A204.1 (cell line): ENCODE data around the gene CRAT.

Experiments used
- FAIRE-seq: peaks from 2 replicates; lab custom pipeline; 2012; peaks lifted over from hg19 to GRCh38; lab: Jason Lieb, UNC

CRAT gene

DNA sequence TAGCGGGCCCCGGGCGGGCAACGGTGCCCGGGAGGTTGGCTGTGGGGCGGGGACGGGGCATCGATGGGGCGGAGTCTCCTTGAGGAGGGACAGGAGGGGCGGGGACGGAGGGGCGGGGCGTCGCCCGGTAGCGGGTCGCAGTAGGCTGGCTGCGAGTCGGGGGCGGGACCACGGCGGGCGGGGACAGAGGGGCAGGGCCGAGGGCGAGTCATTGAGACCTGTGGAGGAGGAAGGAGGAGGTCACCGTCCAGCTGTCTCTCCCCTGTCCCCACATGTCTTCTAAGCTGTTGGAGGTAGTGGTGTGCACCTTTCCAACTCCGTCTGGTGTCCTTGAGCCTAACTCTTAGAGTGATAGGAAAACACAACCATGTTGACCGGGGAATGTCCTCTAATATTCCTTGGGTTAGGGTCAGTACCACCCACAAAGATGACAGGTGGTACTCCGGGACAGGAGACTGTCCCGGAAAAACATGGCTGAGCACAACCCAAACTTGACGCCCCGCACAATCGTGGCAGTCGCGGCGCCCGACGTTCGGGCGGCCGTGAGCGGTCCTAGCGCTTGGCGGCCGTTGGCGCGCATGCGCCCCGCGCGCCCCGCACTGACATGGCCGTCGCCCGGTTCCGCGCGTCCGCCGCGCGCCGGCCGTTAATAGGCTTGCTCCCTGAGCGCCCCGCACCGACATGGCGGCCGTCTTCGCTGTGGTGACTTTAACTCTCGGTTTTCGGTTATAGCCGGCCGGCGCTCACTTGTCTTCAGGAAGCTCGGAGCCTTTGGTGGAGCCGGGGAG, at the start of gene CRAT, which contains the start of gene PTPA:
Gene CRAT (minus strand): TSS at position 54 of the 788 bp plus-strand sequence. CDS start 284 bp downstream, outside the sequence.
Gene PTPA (plus strand): TSS at position 676 of the 788 bp plus-strand sequence. CDS start 186 bp downstream, outside the sequence.
- no peak for FAIRE-seq

DNA sequence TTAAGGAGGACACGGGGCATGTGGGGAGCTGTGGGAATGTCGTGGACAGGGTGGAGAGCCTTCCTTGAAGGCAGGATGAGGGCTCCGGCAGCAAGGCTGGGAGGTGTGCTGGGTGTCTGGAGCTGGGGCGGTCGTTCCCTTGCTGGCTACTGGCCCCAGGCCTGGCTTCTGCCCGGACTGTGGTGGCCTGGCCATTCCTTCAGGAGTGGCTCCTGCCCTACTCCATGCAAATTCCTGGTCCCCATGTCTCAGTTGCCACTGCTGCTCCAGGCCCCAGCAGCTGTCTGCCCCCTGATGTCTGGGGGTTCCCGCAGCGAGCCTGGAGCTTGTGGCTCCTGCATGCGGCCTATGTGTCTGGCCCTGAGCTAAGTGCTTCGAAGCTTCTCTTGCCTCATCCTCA, 45.6 kb upstream of the CRAT start:
- FAIRE-seq, result no peak

DNA sequence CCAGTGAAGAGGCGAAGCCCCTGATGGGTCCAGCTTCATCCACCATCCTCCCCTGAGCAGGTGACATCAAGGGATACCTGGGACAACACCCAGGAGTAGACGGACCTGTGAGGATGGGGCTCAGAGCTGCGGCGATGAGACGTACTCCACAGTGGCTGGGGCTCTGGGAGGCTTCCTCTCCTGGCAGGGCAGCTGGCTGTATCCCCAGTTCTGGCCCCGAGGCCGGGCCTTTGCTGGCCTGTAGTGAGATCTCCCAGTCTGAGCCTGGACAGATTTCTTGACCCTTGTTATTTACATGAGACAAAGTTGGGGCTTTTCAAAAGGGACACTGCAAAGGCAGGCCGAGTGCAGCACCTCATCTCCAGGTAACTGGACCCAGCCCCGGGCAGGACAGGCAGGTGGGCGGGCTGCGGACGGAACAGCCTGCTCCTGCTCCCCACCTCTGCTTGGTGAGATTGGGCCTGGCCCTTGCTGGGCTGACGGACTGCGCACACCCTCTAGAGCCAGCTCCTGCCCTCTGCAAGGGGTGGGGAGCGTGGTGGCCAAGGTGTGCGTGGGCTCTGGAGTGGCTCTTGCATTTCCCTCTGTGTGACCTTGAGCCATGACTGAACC, 44.4 kb upstream of the CRAT start:
- no peak for FAIRE-seq

DNA sequence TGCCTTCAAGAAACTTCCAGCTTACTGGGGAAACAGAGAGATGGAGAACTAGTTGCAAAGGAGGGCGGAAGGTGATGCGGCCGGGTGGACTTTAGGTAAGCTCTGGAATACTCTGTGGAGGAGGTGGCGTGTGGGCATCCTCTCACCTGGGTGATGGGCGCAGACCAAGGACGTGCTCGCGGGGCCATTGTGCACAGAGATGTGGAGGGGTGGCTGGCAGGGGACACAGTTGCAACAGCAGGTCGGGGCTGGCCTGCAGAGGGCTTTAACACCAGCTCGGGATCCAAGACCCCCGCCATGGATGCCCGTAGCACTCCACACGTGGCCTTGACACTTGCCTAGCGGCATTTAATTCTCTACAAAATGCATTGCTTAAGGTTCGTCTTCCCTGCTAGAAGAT, 40.9 kb upstream of the CRAT start:
- no peak for FAIRE-seq

DNA sequence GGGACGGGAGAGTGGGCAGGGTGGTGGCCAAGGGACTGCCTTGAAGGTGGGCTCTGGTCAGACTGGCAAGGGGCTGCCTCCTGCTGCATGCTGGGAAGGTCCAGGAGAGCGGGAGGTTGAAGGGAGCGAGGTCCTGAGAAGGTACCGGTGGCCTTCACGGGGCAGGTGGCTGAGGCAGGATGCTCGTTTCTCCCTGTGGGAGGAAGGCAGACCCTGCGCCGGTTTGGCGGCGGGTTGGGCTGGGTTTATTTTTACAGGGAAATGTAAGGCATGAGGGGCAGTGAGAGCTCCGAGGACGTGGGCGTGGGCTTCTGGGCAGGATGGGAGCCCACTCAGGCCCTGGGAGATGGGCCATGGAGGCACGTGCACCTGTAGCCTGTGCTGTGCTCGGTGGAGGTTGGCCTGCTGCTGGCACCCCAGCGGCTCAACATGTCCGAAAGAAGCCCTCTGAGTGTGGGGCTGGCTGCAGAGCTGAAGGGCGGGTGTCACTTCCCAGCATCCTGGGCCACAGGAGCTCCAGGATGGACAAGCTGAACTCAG, 40.1 kb upstream of the CRAT start:
- FAIRE-seq, result no peak

DNA sequence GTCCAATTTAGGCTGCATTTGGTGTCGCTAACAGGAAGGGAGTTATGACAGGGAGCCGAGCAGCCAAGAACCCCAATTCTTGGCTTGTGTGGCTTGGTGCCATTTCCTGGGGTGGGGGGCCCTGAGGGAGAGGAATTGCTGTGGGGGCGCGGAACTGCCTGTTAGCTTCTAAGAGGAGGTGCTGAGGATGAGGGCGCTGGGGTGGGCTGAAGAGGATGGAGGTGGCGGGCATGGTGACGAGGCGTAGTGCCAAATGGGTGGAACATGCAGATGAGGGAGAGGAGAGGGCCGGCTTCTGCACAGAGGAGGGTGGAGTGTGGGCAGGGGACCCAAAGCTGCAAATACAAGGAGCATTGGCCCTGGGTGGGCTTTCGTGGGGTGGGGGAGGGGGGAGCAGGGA, 39.5 kb upstream of the CRAT start:
- FAIRE-seq, result no peak

DNA sequence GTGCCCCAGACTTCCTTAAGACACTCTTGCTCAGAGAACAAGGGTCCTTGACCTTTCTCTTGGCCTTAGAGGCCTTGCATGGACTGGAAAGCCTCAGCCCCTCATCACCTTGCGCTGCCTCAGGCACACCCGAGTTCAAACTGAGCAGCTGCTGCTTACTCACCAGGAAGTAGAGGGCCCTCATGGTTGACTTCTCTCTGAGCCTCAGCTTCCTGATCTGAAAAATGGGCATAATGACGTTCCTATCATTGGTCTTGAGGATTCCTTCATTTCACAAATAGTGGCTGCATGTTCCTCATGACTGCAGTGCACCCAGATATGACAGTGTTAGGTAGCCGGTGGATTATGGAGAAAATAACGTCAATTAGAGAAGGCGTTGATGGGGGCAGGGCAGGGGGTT, 38.8 kb upstream of the CRAT start:
- FAIRE-seq, result no peak

DNA sequence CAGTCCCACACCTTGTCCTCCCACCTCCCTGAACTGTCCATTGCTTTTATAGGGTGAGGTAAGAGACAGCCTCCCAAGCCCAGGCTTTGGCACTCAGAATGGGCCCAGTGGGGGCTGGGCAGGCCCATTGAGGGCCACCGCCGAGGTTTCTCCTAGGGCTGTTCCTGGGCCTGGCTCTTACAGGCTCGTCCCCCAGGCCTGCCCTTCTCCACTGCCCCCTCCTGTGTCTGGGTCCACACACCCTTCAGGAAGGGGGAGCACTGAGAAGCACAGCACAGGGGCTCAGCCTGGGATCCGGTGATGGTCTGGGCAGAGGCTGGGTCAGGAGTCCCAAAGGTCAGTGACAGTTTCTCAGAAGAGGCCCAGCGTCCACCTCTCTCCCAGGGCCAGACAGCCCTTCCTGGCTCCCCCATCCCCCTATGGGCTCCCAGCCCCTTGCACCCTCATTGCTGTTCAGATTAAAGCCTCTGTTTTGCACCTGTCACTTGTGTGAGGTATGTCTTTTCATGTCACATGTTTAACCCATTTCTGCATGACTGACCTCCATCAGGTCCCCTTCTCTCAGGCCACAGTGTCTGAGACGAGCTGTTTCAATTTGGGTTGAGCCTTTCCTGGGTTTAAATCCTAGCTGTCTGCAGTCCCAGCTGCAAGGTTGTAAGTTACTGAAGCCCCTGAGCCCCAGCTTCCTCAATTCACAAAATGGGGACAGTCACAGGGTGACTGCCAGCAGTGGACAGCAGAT, 38.0 kb upstream of the CRAT start:
- no peak for FAIRE-seq

DNA sequence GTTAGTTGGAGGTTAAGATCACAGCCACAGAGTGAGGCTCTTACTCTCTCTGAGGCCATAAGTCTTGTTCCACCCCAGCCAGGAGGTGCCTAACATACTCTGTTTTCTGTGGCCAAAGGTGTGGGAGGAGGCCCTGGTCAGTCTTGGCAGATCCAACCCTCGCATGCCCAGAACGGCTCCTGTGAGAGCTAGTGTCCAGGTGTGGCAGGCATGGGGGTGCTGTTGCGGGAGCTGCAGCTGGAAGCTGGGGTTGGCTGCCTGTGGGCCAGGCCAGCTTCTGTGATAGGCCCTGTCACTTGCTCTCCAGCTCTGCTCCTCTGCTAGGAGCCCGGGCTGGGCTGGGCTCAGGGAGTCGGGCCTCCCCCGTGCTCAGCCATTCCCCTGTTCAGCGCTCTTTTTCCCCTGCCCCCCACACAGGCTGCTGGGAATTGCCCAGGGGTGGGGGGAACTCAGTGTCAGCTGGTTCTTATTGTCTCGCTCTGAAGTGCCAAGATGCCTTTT, 35.9 kb upstream of the CRAT start:
- no peak for FAIRE-seq

DNA sequence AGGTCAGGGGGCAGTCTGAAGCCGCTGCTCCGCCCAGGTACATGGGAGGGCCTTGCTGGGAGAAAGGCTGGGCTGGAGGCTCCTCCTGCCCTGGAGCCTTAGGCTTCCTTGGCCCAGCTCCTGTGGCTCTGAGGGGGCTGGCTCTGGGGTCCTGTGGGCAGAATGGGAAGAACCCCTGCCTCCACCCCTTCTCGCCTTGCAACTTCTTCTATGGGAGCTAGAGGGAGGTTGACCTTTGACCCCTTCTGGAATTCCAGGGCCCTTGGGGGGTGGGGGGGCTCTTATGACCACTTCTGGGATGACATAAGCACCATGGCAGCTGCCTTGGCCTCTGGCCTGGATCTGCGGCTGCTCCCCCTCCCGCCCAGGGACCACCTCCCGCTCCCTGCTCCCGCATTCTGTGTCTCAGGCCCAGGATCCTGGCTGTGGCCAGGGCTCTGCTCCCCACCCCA, 35.3 kb upstream of the CRAT start:
- FAIRE-seq, result no peak

DNA sequence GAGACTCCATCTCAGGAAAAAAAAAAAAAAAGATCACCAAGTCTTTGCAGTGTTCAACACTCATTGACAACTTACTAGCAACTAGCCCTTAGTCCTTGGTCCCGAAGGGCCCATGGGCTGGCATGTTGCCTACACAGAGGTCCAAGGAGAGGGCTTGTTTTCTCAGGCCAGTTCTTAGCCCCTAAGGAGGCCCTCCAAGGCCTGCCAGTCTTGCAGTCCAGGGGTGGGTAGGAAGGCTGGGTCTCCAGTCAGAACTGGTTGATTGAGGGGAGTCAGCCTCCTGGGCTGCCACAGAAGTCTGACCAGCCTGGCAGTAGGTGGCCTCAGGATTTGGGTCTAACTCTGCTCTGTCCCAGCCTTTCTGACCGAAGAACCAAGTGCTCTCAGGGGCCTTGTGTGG, 34.7 kb upstream of the CRAT start:
- no peak for FAIRE-seq

DNA sequence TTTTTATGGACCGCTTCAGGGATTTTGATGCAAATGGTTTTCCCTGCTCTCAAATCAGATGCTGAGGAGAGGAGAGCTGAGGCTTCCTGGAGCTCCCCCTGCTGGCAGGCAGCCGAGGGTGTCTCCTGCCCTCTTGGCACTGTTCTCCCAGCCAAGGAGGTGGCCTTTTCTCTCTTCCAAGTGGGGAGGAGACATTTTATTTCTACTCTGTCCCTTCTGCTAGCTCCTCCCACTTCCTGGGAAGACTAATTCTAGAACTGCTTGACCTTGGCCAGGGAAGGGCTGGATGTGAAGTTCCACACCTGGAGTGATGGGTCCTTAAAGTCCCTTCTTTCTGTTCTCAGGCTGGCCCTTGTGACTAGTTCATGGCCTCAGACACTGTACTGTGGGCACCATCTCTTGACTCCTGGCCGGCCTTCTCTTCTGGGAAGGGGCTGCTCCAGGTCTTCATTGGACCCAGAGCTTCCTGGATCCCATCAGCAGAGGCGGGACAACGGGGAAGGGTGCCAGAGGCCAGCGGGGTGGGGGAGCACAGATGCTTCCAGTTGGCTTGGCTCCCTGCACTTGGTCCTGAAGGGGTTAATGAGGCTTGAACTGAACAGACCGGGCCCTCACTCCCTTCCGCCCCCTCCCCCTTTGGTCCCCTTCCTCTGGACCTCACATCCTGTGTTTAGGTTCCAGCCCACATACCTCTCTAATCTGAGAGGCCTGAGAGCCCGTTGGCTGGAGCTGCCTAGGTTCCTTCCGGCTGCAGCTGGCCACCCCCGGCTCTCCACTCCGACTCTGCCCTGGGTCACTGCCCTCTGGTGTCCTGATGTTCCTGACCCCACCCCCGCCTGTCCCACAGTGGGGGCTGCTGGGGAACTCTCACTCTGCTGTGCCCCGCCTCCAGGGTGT, 32.7 kb upstream of the CRAT start:
- FAIRE-seq, result peak; percentile 91

DNA sequence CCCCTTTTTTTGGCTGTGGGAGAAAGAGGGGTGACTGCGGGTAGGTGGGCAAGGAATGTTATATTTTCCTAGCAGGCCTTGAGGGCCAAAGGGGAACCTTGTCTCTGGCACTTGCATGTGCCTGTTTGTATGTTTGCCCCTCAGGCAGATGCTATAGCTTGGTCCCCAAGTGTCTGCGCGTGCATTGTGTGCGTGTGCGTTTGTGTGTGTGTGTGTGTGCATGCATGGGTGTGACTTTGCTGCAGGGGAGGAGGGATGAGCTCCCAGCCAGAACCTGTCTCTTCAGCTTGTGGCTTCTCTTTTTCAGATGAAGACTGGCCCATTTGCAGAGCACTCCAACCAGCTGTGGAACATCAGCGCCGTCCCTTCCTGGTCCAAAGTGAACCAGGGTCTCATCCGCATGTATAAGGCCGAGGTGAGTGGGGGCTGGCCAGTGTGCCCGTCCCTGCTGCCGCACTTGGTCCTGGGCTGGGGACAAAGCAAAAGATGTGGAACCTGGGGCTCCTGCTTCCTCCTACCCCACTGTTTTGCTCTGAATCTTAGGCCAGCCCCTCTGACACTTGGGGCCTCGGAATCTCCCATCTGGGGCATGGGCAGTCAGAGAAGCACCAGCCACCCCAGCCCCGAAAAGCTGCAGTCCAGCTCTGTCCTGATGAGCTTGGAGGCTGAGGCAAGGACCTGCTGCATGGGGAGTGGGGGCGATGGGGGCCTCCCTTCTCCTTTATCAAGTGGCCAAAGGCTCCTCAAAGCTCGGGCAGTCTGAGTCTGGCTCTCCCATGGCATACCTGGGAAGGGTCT, 31.7 kb upstream of the CRAT start:
- no peak for FAIRE-seq

DNA sequence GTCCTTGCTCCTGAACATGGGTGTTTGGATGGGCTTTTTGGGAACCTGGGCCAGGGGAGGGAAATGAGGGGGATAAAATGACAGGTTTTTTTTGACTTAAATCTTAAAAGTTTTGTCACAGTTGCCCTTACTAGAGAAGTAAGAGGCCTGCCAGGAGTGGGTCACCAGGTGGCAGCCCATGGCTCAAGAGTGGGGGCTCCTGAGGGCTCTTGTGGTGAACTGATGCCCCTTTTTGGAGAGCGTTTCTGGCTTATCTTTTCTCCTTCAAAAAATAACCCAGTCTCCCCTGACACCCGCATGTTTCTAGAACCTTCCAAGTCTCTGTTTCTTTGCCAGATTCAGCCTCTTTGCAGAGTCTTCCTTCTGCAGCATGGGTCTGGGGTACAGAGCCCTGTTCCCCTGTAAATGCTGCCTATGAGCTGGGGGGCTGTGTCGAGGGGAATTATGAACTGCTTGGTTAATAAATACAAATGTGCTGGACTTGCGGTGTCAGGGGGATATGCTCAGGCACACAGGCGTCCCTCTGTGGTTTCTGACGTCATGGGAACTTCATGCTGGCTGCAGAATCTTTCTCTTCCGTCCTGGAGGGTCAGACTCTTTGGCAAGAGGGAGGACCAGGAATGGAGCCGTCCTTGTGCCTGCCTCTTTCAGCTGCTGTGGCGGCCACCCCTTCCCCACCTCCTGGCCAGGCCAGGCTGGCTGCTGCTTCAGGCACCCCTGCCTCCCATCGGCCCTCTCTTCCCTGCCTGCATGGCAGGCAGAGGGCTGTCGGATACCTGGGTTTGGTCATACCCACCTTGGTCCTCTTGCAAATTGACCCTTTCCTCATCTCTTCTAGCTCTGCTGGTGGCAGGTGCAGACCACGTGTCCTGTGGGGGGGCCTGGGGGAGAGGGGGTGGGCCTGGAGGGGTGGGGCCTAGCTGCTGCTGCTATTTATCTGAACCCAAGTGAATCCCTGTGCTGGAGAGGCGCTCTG, 30.8 kb upstream of the CRAT start:
- peak; percentile 58 for FAIRE-seq

DNA sequence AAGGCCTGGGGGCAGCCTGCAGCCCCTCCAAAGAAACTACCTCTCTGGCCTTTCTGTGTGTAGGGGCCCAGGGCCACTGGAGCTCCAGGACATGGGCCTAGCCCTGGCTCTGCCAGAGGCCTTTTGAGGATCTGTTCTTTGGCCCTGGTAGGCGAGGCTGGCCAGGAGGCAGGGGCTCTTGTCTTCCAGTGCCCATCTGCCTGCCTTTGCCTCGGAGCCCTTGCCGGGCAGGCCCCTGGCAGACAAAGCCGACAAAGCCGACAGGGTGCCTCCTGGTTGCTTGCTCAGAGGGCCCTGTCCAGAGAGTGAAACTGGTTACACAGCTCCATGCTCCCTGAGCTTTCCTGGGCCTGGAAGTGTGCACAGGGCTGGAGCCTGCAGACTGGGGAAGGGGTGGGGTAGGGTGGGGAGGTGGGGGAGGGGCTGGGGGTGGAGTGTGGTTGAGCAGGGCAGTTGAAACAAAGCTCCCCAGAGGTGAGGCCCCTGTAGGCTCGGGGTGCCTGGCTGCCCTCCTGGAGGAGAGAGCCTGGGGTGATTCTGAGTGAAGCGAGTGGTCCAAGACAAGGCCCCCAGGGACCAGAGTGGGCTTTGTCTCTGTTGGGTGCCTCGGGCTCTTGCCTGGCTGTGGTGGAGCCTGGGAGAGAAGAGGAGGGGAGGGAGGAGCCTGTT, 29.9 kb upstream of the CRAT start:
- FAIRE-seq, result no peak

DNA sequence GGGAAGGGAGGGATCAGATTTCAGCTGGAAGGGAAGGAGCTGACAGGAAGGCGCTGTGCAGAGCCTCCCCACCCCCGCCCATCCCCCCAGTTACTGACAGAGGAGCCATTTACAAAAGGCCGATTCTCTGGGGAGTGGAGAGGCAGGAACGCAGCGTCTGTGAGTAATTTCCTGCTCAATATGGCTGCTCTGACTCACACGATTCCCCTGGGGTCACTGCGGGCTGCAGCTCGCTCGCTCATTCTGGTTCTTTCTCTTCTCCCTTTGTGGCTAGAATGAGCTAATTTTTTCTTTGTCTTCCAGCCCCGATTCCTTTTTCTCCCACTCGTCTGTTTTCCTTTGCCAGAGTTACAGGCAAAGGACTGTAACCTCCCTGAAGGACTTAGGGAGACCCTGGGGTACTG, 29.4 kb upstream of the CRAT start:
- FAIRE-seq, result peak; percentile 96

DNA sequence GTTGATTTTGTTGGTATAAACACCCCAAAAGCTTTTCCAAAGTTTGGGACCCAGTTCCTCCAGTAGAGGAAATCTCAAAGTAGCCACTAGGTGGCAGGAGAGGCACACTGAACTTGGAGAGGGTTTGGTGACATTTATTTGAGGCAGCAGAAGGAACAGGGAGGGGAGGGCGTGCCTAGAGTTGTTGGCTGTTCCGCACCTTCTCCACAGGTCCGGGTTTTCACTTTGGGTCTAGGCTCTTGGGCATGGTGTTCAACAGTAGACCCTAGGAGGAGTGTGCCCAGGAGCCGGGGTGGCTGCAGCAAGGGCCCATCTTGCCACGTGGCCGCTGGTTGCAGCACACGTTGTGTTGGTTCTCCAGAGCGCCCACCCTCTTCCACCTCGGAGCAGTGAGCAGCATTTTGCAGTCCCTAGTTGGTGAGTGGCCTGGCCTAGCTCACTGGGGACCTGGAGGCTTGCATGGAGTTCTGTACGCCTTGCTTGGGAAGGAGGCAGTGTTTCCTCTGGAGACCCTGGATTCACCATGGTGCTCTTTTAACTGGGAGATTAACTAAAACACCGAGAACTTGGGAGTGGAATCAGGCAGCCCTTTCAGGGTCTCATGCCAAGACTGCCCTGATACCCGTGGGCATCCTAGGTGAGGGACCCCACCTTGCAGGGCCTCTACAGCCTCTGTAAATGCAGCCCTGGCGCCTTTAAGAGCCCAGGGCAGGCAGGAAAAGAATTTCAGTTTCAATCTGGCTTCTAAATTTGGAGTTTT, 28.8 kb upstream of the CRAT start:
- peak; percentile 97 for FAIRE-seq
